RWPE2 (cell line): ENCODE data around the gene PSAP.

Source experiments
- ATAC-seq: fragments of 200-7000 bp; cut with Tn5 transposase; 3 replicates; pipeline ENCODE4 v1.9.1; 2021; ENCODE audit warnings: low read depth
- DNase-seq: peaks from one replicate; pipeline ENCODE4 v3.0.0-alpha.2; 2020; ENCODE audit warnings: low spot score
- H3K27ac ChIP-seq: fragments of 450-650 bp; 2 replicates; pipeline ENCODE4 v1.5.1; 2017; ENCODE audit warnings: mild to moderate bottlenecking; ENCODE audit not compliant: poor library complexity, severe bottlenecking
- H3K27me3 ChIP-seq: fragments of 250-450 bp; sonication (Bioruptor Pico); 2 replicates; pipeline ENCODE4 v1.5.1; 2021; ENCODE audit warnings: mild to moderate bottlenecking, moderate library complexity; ENCODE audit not compliant: insufficient read depth, poor library complexity, severe bottlenecking
- H3K36me3 ChIP-seq: fragments of 250-450 bp; sonication (Bioruptor Pico); 2 replicates; pipeline ENCODE4 v1.5.1; 2020; ENCODE audit warnings: low read depth, mild to moderate bottlenecking, moderate library complexity
- H3K4me1 ChIP-seq: fragments of 250-450 bp; sonication (Bioruptor Pico); 2 replicates; pipeline ENCODE4 v1.5.1; 2021; ENCODE audit warnings: mild to moderate bottlenecking, moderate library complexity; ENCODE audit not compliant: insufficient read depth, poor library complexity, severe bottlenecking
- H3K4me3 ChIP-seq: fragments of 250-450 bp; sonication (Bioruptor Pico); 2 replicates; pipeline ENCODE4 v1.5.1; 2021; ENCODE audit warnings: mild to moderate bottlenecking, moderate library complexity; ENCODE audit not compliant: severe bottlenecking
- H3K9me3 ChIP-seq: fragments of 250-450 bp; sonication (Bioruptor Pico); 2 replicates; pipeline ENCODE4 v1.5.1; 2021; ENCODE audit warnings: mild to moderate bottlenecking, moderate library complexity; ENCODE audit not compliant: severe bottlenecking
- CTCF ChIP-seq: fragments of 450-650 bp; IDR thresholded peaks from one replicate; pipeline ENCODE4 v1.5.1; 2017; ENCODE audit warnings: mild to moderate bottlenecking, moderate library complexity; ENCODE audit not compliant: poor library complexity, severe bottlenecking

Gene PSAP

GRCh38 chr10:71799112-71799511 is 51.9 kb downstream of the PSAP start:
- Histone ChIP-seq H3K27ac (no peak overlapping the region), H3K4me1 (no peaks in the 10 kb centered on the region), H3K9me3 (no peaks in the 10 kb centered on the region), H3K4me3 (no peak overlapping the region), H3K36me3 (no peaks in the 10 kb centered on the region), H3K27me3 (no peaks in the 10 kb centered on the region)
- DNase-seq (peak; percentile 41), ATAC-seq (no peak)
- no peak for TF ChIP-seq CTCF

GRCh38 chr10:71798308-71798624 is 52.8 kb downstream of the PSAP start:
- no peaks in the 10 kb centered on the region for H3K9me3 ChIP-seq
- no peaks in the 10 kb centered on the region for H3K4me1 ChIP-seq
- TF ChIP-seq CTCF: no peak
- H3K36me3 ChIP-seq: no peaks in the 10 kb centered on the region
- no peaks in the 10 kb centered on the region for H3K27me3 ChIP-seq
- no peak overlapping the region for H3K4me3 ChIP-seq
- DNase-seq: no peak
- H3K27ac ChIP-seq: no peak overlapping the region
- ATAC-seq: no peak

- TF ChIP-seq CTCF: no peak
- no peaks in the 10 kb centered on the region for H3K27me3 ChIP-seq
- no peaks in the 10 kb centered on the region for H3K4me1 ChIP-seq
- DNase-seq (peak; percentile 26), ATAC-seq (no peak)
- no peak overlapping the region for H3K27ac ChIP-seq
- no peak overlapping the region for H3K4me3 ChIP-seq
- no peaks in the 10 kb centered on the region for H3K9me3 ChIP-seq
- H3K36me3 ChIP-seq: no peaks in the 10 kb centered on the region
Observed at GRCh38 chr10:71797533-71798307, 53.3 kb downstream of the PSAP start.

- no peaks in the 10 kb centered on the region for H3K36me3 ChIP-seq
- no peak overlapping the region for H3K4me3 ChIP-seq
- ATAC-seq: no peak
- H3K9me3 ChIP-seq: no peaks in the 10 kb centered on the region
- no peak for TF ChIP-seq CTCF
- no peaks in the 10 kb centered on the region for H3K4me1 ChIP-seq
- H3K27ac ChIP-seq: no peak overlapping the region
- DNase-seq: peak; percentile 57
- H3K27me3 ChIP-seq: no peaks in the 10 kb centered on the region
Observed at GRCh38 chr10:71796749-71797405, 54.2 kb downstream of the PSAP start.

- Histone ChIP-seq H3K36me3 (no peaks in the 10 kb centered on the region), H3K9me3 (no peaks in the 10 kb centered on the region), H3K4me1 (no peaks in the 10 kb centered on the region), H3K27ac (no peak overlapping the region), H3K27me3 (no peaks in the 10 kb centered on the region), H3K4me3 (no peak overlapping the region)
- no peak for DNase-seq
- ATAC-seq: 0 out of 3 replicates have a peak, but pooled peaks have one; percentile 36
- no peak for TF ChIP-seq CTCF
Observed at GRCh38 chr10:71795248-71795647, 55.8 kb downstream of the PSAP start.
